Measurements from ENCODE around the gene SKI. TPM values are rescaled to one million over a fixed set of nuclear protein-coding genes. Genes with fewer than 3 reads are reported as not detected.

The SKI gene
- total and polyA plus RNA-seq, 10 of the 15 experiments (the other 5 are each of a cell fraction or from before 2014, with no cell fraction given), result 0.03 to 14.9 (median 0.96) TPM

GRCh38 chr1:2300004-2300771 is 72.1 kb downstream of the SKI start (continued):
- TF ChIP-seq CREM (IDR thresholded peaks at IDR 0.05; ENCODE audit: low read depth) (peak; percentile 61), RELB (IDR thresholded peaks at IDR 0.05; ENCODE audit: low read depth) (no peak; the same call in 1 of the 2 replicates), STAT1 (conservative IDR thresholded peaks at IDR 0.05) (no peak), CEBPB (IDR thresholded peaks at IDR 0.05; ENCODE audit: borderline replicate concordance in 1 of 2, low read depth in 2 of 2, low read length in 2 of 2) (no peak), NFIC (IDR thresholded peaks at IDR 0.05; ENCODE audit: low read depth, low read length) (no peak), TCF12 (IDR thresholded peaks at IDR 0.05; ENCODE audit: low read depth, low read length) (0 out of 2 replicates have a peak, but pooled peaks have one; percentile 74), ZNF622 (IDR thresholded peaks at IDR 0.05) (no peak), TCF7 (IDR thresholded peaks at IDR 0.05; ENCODE audit: borderline replicate concordance) (no peak), MTA2 (IDR thresholded peaks at IDR 0.05; ENCODE audit: low read depth) (peak; percentile 11; the same call in 1 of the 2 replicates), BRCA1 (IDR thresholded peaks at IDR 0.05; ENCODE audit: low read depth, low read length) (no peak), CBX3 (IDR thresholded peaks at IDR 0.05; ENCODE audit: borderline replicate concordance, low read depth) (no peak), ZNF217 (IDR thresholded peaks at IDR 0.05) (no peak), POU2F2 (IDR thresholded peaks at IDR 0.05; ENCODE audit: borderline replicate concordance, low read depth, low read length) (no peak), CHD4 (IDR thresholded peaks at IDR 0.05) (no peak), CBX5 (IDR thresholded peaks at IDR 0.05; ENCODE audit: low read depth) (no peak), CREB1 (IDR thresholded peaks at IDR 0.05; ENCODE audit: low read depth) (peak; percentile 74; the same call in 1 of the 2 replicates), ATF7 (IDR thresholded peaks at IDR 0.05; ENCODE audit: low read depth) (peak; percentile 62), POLR2AphosphoS2 (IDR thresholded peaks at IDR 0.05; ENCODE audit: low read depth, low read length) (no peak), SUZ12 (IDR thresholded peaks at IDR 0.05; ENCODE audit: unreplicated experiment) (no peak), ZNF207 (IDR thresholded peaks at IDR 0.05; ENCODE audit: borderline replicate concordance) (no peak), SUPT20H (IDR thresholded peaks at IDR 0.05; ENCODE audit: borderline replicate concordance, control insufficient read depth, low read depth, low read length) (no peak), SMARCA5 (IDR thresholded peaks at IDR 0.05) (peak; percentile 61; the same call in 1 of the 2 replicates)
- TF ChIP-seq, protein P1, sequence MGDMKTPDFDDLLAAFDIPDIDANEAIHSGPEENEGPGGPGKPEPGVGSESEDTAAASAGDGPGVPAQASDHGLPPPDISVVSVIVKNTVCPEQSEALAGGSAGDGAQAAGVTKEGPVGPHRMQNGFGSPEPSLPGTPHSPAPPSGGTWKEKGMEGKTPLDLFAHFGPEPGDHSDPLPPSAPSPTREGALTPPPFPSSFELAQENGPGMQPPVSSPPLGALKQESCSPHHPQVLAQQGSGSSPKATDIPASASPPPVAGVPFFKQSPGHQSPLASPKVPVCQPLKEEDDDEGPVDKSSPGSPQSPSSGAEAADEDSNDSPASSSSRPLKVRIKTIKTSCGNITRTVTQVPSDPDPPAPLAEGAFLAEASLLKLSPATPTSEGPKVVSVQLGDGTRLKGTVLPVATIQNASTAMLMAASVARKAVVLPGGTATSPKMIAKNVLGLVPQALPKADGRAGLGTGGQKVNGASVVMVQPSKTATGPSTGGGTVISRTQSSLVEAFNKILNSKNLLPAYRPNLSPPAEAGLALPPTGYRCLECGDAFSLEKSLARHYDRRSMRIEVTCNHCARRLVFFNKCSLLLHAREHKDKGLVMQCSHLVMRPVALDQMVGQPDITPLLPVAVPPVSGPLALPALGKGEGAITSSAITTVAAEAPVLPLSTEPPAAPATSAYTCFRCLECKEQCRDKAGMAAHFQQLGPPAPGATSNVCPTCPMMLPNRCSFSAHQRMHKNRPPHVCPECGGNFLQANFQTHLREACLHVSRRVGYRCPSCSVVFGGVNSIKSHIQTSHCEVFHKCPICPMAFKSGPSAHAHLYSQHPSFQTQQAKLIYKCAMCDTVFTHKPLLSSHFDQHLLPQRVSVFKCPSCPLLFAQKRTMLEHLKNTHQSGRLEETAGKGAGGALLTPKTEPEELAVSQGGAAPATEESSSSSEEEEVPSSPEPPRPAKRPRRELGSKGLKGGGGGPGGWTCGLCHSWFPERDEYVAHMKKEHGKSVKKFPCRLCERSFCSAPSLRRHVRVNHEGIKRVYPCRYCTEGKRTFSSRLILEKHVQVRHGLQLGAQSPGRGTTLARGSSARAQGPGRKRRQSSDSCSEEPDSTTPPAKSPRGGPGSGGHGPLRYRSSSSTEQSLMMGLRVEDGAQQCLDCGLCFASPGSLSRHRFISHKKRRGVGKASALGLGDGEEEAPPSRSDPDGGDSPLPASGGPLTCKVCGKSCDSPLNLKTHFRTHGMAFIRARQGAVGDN (IDR thresholded peaks at IDR 0.05), result peak; percentile 96
- TF ChIP-seq, protein P2, sequence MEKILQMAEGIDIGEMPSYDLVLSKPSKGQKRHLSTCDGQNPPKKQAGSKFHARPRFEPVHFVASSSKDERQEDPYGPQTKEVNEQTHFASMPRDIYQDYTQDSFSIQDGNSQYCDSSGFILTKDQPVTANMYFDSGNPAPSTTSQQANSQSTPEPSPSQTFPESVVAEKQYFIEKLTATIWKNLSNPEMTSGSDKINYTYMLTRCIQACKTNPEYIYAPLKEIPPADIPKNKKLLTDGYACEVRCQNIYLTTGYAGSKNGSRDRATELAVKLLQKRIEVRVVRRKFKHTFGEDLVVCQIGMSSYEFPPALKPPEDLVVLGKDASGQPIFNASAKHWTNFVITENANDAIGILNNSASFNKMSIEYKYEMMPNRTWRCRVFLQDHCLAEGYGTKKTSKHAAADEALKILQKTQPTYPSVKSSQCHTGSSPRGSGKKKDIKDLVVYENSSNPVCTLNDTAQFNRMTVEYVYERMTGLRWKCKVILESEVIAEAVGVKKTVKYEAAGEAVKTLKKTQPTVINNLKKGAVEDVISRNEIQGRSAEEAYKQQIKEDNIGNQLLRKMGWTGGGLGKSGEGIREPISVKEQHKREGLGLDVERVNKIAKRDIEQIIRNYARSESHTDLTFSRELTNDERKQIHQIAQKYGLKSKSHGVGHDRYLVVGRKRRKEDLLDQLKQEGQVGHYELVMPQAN (conservative IDR thresholded peaks at IDR 0.05), result 0 out of 2 replicates have a peak, but pooled peaks have one; percentile 10
